H1 (cell line): ENCODE results near the gene MYLIP. TPM values are rescaled to one million over a fixed set of nuclear protein-coding genes. Genes with fewer than 3 reads are reported as not detected.

Experiments
- PHF8 ChIP-seq: fragments of 200-600 bp; sonication (generic); conservative IDR thresholded peaks from 2 replicates; pipeline ENCODE4 v1.7.1; 2012; ENCODE audit warnings: low read depth, mild to moderate bottlenecking, inconsistent platforms, low read length, moderate library complexity
- polyA plus RNA-seq, 7 experiments: library from polyadenylated mRNA; depleted of rRNA in 3 of 7; stranded (reverse) in 5 of 7; unstranded in 2 of 7; fragments of >200 nt in 5 of 7; fragments of 200-250 nt in 2 of 7; gene quantifications; 1 replicate in 5 of 7; 2 replicates in 1 of 7; 4 replicates in 1 of 7; pipeline versions ENCODE4 v1.2.1 to v1.2.3, GENCODE V29; 2011 to 2013; ENCODE audit warnings: missing spikeins in 2 of 7, mixed read lengths in 2 of 7
- total RNA-seq: library from RNA; stranded (reverse); fragmentation: NEBNext Ultra II Directional; extraction: Animal tissue kit (Norgen Biotek cat#: 25700); gene quantifications from 2 replicates; pipeline ENCODE4 v1.2.1, GENCODE V29; 2021
- TF ChIP-seq, protein P1 (sequence below): IDR thresholded peaks from 2 replicates; pipeline ENCODE4 v1.6.1; 2012; ENCODE audit warnings: inconsistent platforms

Gene MYLIP
- total and polyA plus RNA-seq, 2 of the 8 experiments (the other 6 are each of a cell fraction or from before 2014, with no cell fraction given) = 21.1 to 26.9 TPM

DNA sequence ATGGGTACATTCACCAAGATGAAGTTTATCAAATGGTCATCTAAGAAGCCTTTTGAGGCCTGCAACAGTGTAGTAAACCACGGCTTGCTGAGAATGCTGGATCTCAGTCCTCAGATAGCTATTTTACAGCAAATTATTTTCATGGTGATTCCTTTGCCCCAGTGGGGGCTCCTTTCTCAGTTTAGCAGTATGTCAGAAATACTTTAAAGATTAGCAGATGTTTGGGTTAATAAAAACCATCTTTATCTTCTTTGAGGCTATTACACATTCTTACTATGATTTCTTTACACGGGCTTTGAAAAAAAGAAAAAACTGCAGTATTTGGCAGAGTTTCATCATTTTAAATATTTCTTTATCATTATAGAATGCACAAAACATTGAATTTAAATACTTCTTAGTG, 10.7 kb downstream of the MYLIP start (continued):
- TF ChIP-seq PHF8 = no peak
- TF ChIP-seq, protein P1, sequence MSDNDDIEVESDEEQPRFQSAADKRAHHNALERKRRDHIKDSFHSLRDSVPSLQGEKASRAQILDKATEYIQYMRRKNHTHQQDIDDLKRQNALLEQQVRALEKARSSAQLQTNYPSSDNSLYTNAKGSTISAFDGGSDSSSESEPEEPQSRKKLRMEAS = no peak
